Mesodermal cell (in vitro differentiated cells): ENCODE measurements around the gene KLRF1.

Experiments
- H3K27ac ChIP-seq: 2 replicates; pipeline ENCODE4 v1.7.0; 2013; ENCODE audit warnings: mild to moderate bottlenecking, low read depth, low read length, moderate library complexity; ENCODE audit not compliant: severe bottlenecking
- H3K36me3 ChIP-seq: 2 replicates; pipeline ENCODE4 v1.7.1; 2013; ENCODE audit warnings: mild to moderate bottlenecking, low read length, moderate library complexity; ENCODE audit not compliant: control insufficient read depth, insufficient read depth
- H3K4me1 ChIP-seq: one replicate; pipeline ENCODE4 v1.7.1; 2013; ENCODE audit warnings: mild to moderate bottlenecking, low read length; ENCODE audit not compliant: insufficient read depth, control insufficient read depth, poor library complexity, severe bottlenecking
- H3K4me3 ChIP-seq: 2 replicates; pipeline ENCODE4 v1.7.0; 2013; ENCODE audit warnings: low read length, control low read depth, mild to moderate bottlenecking; ENCODE audit not compliant: insufficient read depth, poor library complexity, severe bottlenecking; ENCODE audit errors: extremely low read depth
- H3K9me3 ChIP-seq: 2 replicates; pipeline ENCODE4 v1.7.1; 2013; ENCODE audit warnings: mild to moderate bottlenecking, low read length, moderate library complexity; ENCODE audit not compliant: control insufficient read depth
- WGBS, 2 experiments: methylation state at CpG; one replicate each; pipeline ENCODE4 v1.1.5; 2013; ENCODE audit warnings: missing lambda C conversion rate in 2 of 2; ENCODE audit not compliant: insufficient coverage in 2 of 2; 5-methylcytosine and 5-hydroxymethylcytosine counted together

The KLRF1 gene

GRCh38 chr12:9851050-9851449, 23.8 kb downstream of the KLRF1 start:
- H3K36me3 ChIP-seq, result no peaks in the 10 kb centered on the region
- H3K9me3 ChIP-seq, result no peaks in the 10 kb centered on the region
- H3K4me3 ChIP-seq, result no peak overlapping the region
- H3K4me1 ChIP-seq, result no peaks in the 10 kb centered on the region
- 100% methylated on average over 1 of the region's 5 CpGs for WGBS, 2 experiments
- H3K27ac ChIP-seq, result no peak overlapping the region

- Histone ChIP-seq H3K36me3 (no peaks in the 10 kb centered on the region), H3K4me1 (no peaks in the 10 kb centered on the region), H3K4me3 (no peak overlapping the region), H3K27ac (no peak overlapping the region), H3K9me3 (no peaks in the 10 kb centered on the region)
- WGBS, 2 experiments, result 66 to 86% methylated on average over 1 to 2 of the region's 2 CpGs
Observed at GRCh38 chr12:9851927-9852326, 24.6 kb downstream of the KLRF1 start.

GRCh38 chr12:9856151-9856550, 28.9 kb downstream of the KLRF1 start:
- Histone ChIP-seq H3K4me1 (no peaks in the 10 kb centered on the region), H3K4me3 (no peak overlapping the region), H3K9me3 (no peaks in the 10 kb centered on the region), H3K36me3 (no peaks in the 10 kb centered on the region), H3K27ac (no peak overlapping the region)
- 94 to 100% methylated on average over 1 of the region's 1 CpG for WGBS, 2 experiments

GRCh38 chr12:9856894-9857293, 29.6 kb downstream of the KLRF1 start:
- no peaks in the 10 kb centered on the region for H3K9me3 ChIP-seq
- no peak overlapping the region for H3K27ac ChIP-seq
- 100% methylated on average over 1 of the region's 3 CpGs; no CpG with 5 or more reads in 1 of the 2 experiments for WGBS, 2 experiments
- H3K4me3 ChIP-seq, result no peak overlapping the region
- no peaks in the 10 kb centered on the region for H3K36me3 ChIP-seq
- H3K4me1 ChIP-seq, result no peaks in the 10 kb centered on the region

GRCh38 chr12:9858135-9858534, 30.9 kb downstream of the KLRF1 start:
- Histone ChIP-seq H3K4me3 (no peak overlapping the region), H3K36me3 (no peaks in the 10 kb centered on the region), H3K27ac (no peak overlapping the region), H3K9me3 (no peaks in the 10 kb centered on the region), H3K4me1 (no peaks in the 10 kb centered on the region)

GRCh38 chr12:9864913-9865675, 37.8 kb downstream of the KLRF1 start:
- H3K4me1 ChIP-seq, result no peaks in the 10 kb centered on the region
- H3K9me3 ChIP-seq, result no peaks in the 10 kb centered on the region
- 100% methylated on average over 1 of the region's 4 CpGs for WGBS, 2 experiments
- H3K36me3 ChIP-seq, result no peaks in the 10 kb centered on the region
- H3K27ac ChIP-seq, result no peak overlapping the region
- H3K4me3 ChIP-seq, result no peak overlapping the region

- H3K36me3 ChIP-seq, result no peaks in the 10 kb centered on the region
- no peak overlapping the region for H3K27ac ChIP-seq
- H3K4me1 ChIP-seq, result no peaks in the 10 kb centered on the region
- WGBS, 2 experiments, result 97 to 100% methylated on average over 1 to 4 of the region's 4 CpGs
- no peak overlapping the region for H3K4me3 ChIP-seq
- no peaks in the 10 kb centered on the region for H3K9me3 ChIP-seq
Observed at GRCh38 chr12:9866860-9867269, 39.6 kb downstream of the KLRF1 start.

GRCh38 chr12:9867531-9867930, 40.2 kb downstream of the KLRF1 start:
- Histone ChIP-seq H3K27ac (no peak overlapping the region), H3K9me3 (no peaks in the 10 kb centered on the region), H3K4me3 (no peak overlapping the region), H3K36me3 (no peaks in the 10 kb centered on the region), H3K4me1 (no peaks in the 10 kb centered on the region)
- 100% methylated on average over 2 of the region's 4 CpGs; no CpG with 5 or more reads in 1 of the 2 experiments for WGBS, 2 experiments

- WGBS, 2 experiments, result 95 to 100% methylated on average over 3 to 5 of the region's 11 CpGs
- no peak overlapping the region for H3K4me3 ChIP-seq
- H3K4me1 ChIP-seq, result no peaks in the 10 kb centered on the region
- no peak overlapping the region for H3K27ac ChIP-seq
- no peaks in the 10 kb centered on the region for H3K9me3 ChIP-seq
- H3K36me3 ChIP-seq, result no peaks in the 10 kb centered on the region
Observed at GRCh38 chr12:9868311-9868801, 41.1 kb downstream of the KLRF1 start.

GRCh38 chr12:9868951-9869306, 41.6 kb downstream of the KLRF1 start:
- no peak overlapping the region for H3K27ac ChIP-seq
- H3K4me3 ChIP-seq, result no peak overlapping the region
- no peaks in the 10 kb centered on the region for H3K9me3 ChIP-seq
- H3K4me1 ChIP-seq, result no peaks in the 10 kb centered on the region
- 75 to 80% methylated on average over 2 to 3 of the region's 4 CpGs for WGBS, 2 experiments
- no peaks in the 10 kb centered on the region for H3K36me3 ChIP-seq

GRCh38 chr12:9869307-9870161, 42.3 kb downstream of the KLRF1 start, which contains the start of gene CLEC2B:
Gene CLEC2B, minus strand, starts transcription at chr12:9869354.
- no peak within 1 kb of the TSS for H3K27ac ChIP-seq

More at GRCh38 chr12:9869307-9870161, 42.3 kb downstream of the KLRF1 start, which contains the start of gene CLEC2B:
- no peaks in the 10 kb centered on the region for H3K4me1 ChIP-seq
- H3K36me3 ChIP-seq, result no peaks in the 10 kb centered on the region
- no peaks in the 10 kb centered on the region for H3K9me3 ChIP-seq
- H3K4me3 ChIP-seq, result no peak within 1 kb of the TSS
- WGBS, 2 experiments, result 87 to 92% methylated on average over 4 to 7 of the region's 11 CpGs
